Astrocyte (in vitro differentiated cells and primary cell): ENCODE data around the gene AMOTL1. TPM values are rescaled to one million over a fixed set of nuclear protein-coding genes. Genes with fewer than 3 reads are reported as not detected.

Source experiments
- DNase-seq: peaks from one replicate; pipeline ENCODE4 v3.0.0-alpha.2; 2010; ENCODE audit warnings: low read depth
- FAIRE-seq: peaks from 2 replicates; lab custom pipeline; 2011; peaks lifted over from hg19 to GRCh38; lab: Jason Lieb, UNC
- H2AFZ ChIP-seq: 2 replicates; pipeline ENCODE4 v1.6.0; 2012; ENCODE audit warnings: low read depth, low read length, inconsistent platforms
- H3K27ac ChIP-seq: 2 replicates; pipeline ENCODE4 v1.5.1; 2011; ENCODE audit warnings: low read depth, low read length, inconsistent platforms
- H3K27me3 ChIP-seq: 2 replicates; pipeline ENCODE4 v1.6.0; 2011; ENCODE audit warnings: low read length, inconsistent platforms; ENCODE audit not compliant: insufficient read depth
- H3K36me3 ChIP-seq: 2 replicates; pipeline ENCODE4 v1.5.1; 2011; ENCODE audit warnings: low read length, inconsistent platforms; ENCODE audit not compliant: insufficient read depth
- H3K4me1 ChIP-seq: 2 replicates; pipeline ENCODE4 v1.5.1; 2011; ENCODE audit warnings: low read length, inconsistent platforms; ENCODE audit not compliant: insufficient read depth
- H3K4me2 ChIP-seq: 2 replicates; pipeline ENCODE4 v1.6.0; 2012; ENCODE audit warnings: low read length, inconsistent platforms
- H3K4me3 ChIP-seq: 2 replicates; pipeline ENCODE4 v1.5.1; 2011; ENCODE audit warnings: low read depth, mild to moderate bottlenecking, low read length, inconsistent platforms; ENCODE audit not compliant: insufficient read depth
- H3K79me2 ChIP-seq: 2 replicates; pipeline ENCODE4 v1.6.0; 2012; ENCODE audit warnings: mild to moderate bottlenecking, low read length, inconsistent platforms; ENCODE audit not compliant: insufficient read depth
- H3K9ac ChIP-seq: 2 replicates; pipeline ENCODE4 v1.6.0; 2012; ENCODE audit warnings: mild to moderate bottlenecking, low read length, inconsistent platforms
- H3K9me3 ChIP-seq: 2 replicates; pipeline ENCODE4 v1.5.1; 2012; ENCODE audit warnings: low read depth, mild to moderate bottlenecking, low read length, inconsistent platforms; ENCODE audit not compliant: insufficient read depth
- H4K20me1 ChIP-seq: 2 replicates; pipeline ENCODE4 v1.6.0; 2012; ENCODE audit warnings: low read length, inconsistent platforms; ENCODE audit not compliant: insufficient read depth
- H3K27ac Mint-ChIP-seq: one replicate; pipeline ENCODE4 v1.8.0; 2021; ENCODE audit warnings: mild to moderate bottlenecking, mixed read lengths; ENCODE audit not compliant: unreplicated experiment
- H3K27me3 Mint-ChIP-seq: one replicate; pipeline ENCODE4 v1.8.0; 2021; ENCODE audit warnings: low read depth, mixed read lengths; ENCODE audit not compliant: unreplicated experiment
- H3K36me3 Mint-ChIP-seq: one replicate; pipeline ENCODE4 v1.8.0; 2021; ENCODE audit warnings: low read depth, mixed read lengths; ENCODE audit not compliant: unreplicated experiment
- H3K4me1 Mint-ChIP-seq: one replicate; pipeline ENCODE4 v1.8.0; 2021; ENCODE audit warnings: low read depth, mixed read lengths; ENCODE audit not compliant: unreplicated experiment
- H3K4me3 Mint-ChIP-seq: one replicate; pipeline ENCODE4 v1.8.0; 2021; ENCODE audit warnings: mild to moderate bottlenecking, moderate library complexity, mixed read lengths; ENCODE audit not compliant: unreplicated experiment
- H3K9me3 Mint-ChIP-seq: one replicate; pipeline ENCODE4 v1.8.0; 2021; ENCODE audit warnings: mild to moderate bottlenecking, mixed read lengths; ENCODE audit not compliant: unreplicated experiment
- CTCF ChIP-seq: IDR thresholded peaks from 2 replicates; pipeline ENCODE4 v1.5.1; 2011; ENCODE audit warnings: low read depth, mild to moderate bottlenecking, inconsistent platforms, low read length, moderate library complexity; ENCODE audit not compliant: insufficient read depth
- EZH2 ChIP-seq: IDR thresholded peaks from 2 replicates; pipeline ENCODE4 v1.6.1; 2012; ENCODE audit warnings: mild to moderate bottlenecking, low read length, inconsistent platforms; ENCODE audit not compliant: insufficient read depth
- total RNA-seq: library from RNA; stranded (reverse); gene quantifications from 2 replicates; pipeline ENCODE4 v1.2.1, GENCODE V29; 2021

Gene AMOTL1
- total RNA-seq, 1 donor from 2014 or later = 47.8 TPM

GRCh38 chr11:94821439-94821838, 53.3 kb downstream of the AMOTL1 start:
- H3K4me3 Mint-ChIP-seq = no peak overlapping the region
- peaks cover 61% of the 10 kb centered on the region for H3K36me3 ChIP-seq
- H3K4me1 Mint-ChIP-seq = no peaks in the 10 kb centered on the region
- H3K27me3 ChIP-seq = no peaks in the 10 kb centered on the region
- H4K20me1 ChIP-seq = peaks cover 49% of the 10 kb centered on the region
- H3K9me3 Mint-ChIP-seq = no peaks in the 10 kb centered on the region
- no peaks in the 10 kb centered on the region for H3K27me3 Mint-ChIP-seq
- TF ChIP-seq CTCF (no peak), EZH2 (no peak)
- no peak for DNase-seq
- H3K9me3 ChIP-seq = no peaks in the 10 kb centered on the region
- no peak overlapping the region for H2AFZ ChIP-seq
- peaks cover 80% of the 10 kb centered on the region for H3K79me2 ChIP-seq
- H3K27ac Mint-ChIP-seq = peak overlapping the region; percentile 72
- no peaks in the 10 kb centered on the region for H3K4me1 ChIP-seq
- H3K4me3 ChIP-seq = no peak overlapping the region
- no peak overlapping the region for H3K9ac ChIP-seq
- peaks cover 29% of the 10 kb centered on the region for H3K36me3 Mint-ChIP-seq
- no peak overlapping the region for H3K27ac ChIP-seq
- FAIRE-seq = no peak
- no peak overlapping the region for H3K4me2 ChIP-seq

GRCh38 chr11:94822080-94822479, 53.9 kb downstream of the AMOTL1 start:
- Histone ChIP-seq H3K9me3 (no peaks in the 10 kb centered on the region), H3K27me3 (no peaks in the 10 kb centered on the region), H2AFZ (no peak overlapping the region), H3K79me2 (peaks cover 74% of the 10 kb centered on the region), H3K4me1 (no peaks in the 10 kb centered on the region), H3K9ac (no peak overlapping the region), H3K27ac (no peak overlapping the region), H3K36me3 (peaks cover 58% of the 10 kb centered on the region), H3K4me3 (no peak overlapping the region), H4K20me1 (peaks cover 53% of the 10 kb centered on the region), H3K4me2 (no peak overlapping the region)
- Mint-ChIP-seq H3K36me3 (peaks cover 35% of the 10 kb centered on the region), H3K4me3 (no peak overlapping the region), H3K9me3 (no peaks in the 10 kb centered on the region), H3K4me1 (no peaks in the 10 kb centered on the region), H3K27me3 (no peaks in the 10 kb centered on the region), H3K27ac (no peak overlapping the region)
- no peak for TF ChIP-seq CTCF
- TF ChIP-seq EZH2 = no peak
- DNase-seq (no peak), FAIRE-seq (no peak)

- H3K27ac Mint-ChIP-seq = no peak overlapping the region
These were observed 55.1 kb downstream of the AMOTL1 start for GRCh38 chr11:94823102-94823732.

More at GRCh38 chr11:94823102-94823732, 55.1 kb downstream of the AMOTL1 start:
- no peak overlapping the region for H3K4me3 Mint-ChIP-seq
- Histone ChIP-seq H2AFZ (no peak overlapping the region), H4K20me1 (peaks cover 64% of the 10 kb centered on the region), H3K27ac (no peak overlapping the region), H3K9me3 (no peaks in the 10 kb centered on the region), H3K4me3 (no peak overlapping the region), H3K9ac (no peak overlapping the region), H3K27me3 (no peaks in the 10 kb centered on the region), H3K79me2 (peaks cover 75% of the 10 kb centered on the region), H3K4me1 (no peaks in the 10 kb centered on the region), H3K4me2 (no peak overlapping the region), H3K36me3 (peaks cover 55% of the 10 kb centered on the region)
- H3K9me3 Mint-ChIP-seq = no peaks in the 10 kb centered on the region
- H3K27me3 Mint-ChIP-seq = no peaks in the 10 kb centered on the region
- TF ChIP-seq EZH2 (no peak), CTCF (no peak)
- no peaks in the 10 kb centered on the region for H3K4me1 Mint-ChIP-seq
- FAIRE-seq = no peak
- DNase-seq = no peak
- H3K36me3 Mint-ChIP-seq = peaks cover 37% of the 10 kb centered on the region
